Hepatocyte (in vitro differentiated cells): ENCODE results near the gene ELF3. TPM values are rescaled to one million over a fixed set of nuclear protein-coding genes. Genes with fewer than 3 reads are reported as not detected.

Source experiments
- DNase-seq: peaks from one replicate; pipeline ENCODE4 v3.0.0-alpha.2; 2016; ENCODE audit warnings: low spot score
- H2AFZ ChIP-seq: fragments of 200-600 bp; sonication (generic); 2 replicates; pipeline ENCODE4 v1.6.0; 2016; ENCODE audit warnings: antibody characterized with exemption, mild to moderate bottlenecking
- H3K27ac ChIP-seq: fragments of 200-600 bp; sonication (generic); 2 replicates; pipeline ENCODE4 v1.5.1; 2016; ENCODE audit warnings: mild to moderate bottlenecking
- H3K27me3 ChIP-seq: fragments of 200-600 bp; sonication (generic); 2 replicates; pipeline ENCODE4 v1.6.1; 2016
- H3K36me3 ChIP-seq: fragments of 200-600 bp; sonication (generic); replicated peaks from 2 replicates; pipeline ENCODE4 v1.5.1; 2016; ENCODE audit warnings: low read depth; ENCODE audit not compliant: insufficient read depth
- H3K4me1 ChIP-seq: fragments of 200-600 bp; sonication (generic); 2 replicates; pipeline ENCODE4 v1.5.1; 2016; ENCODE audit warnings: mild to moderate bottlenecking, moderate library complexity; ENCODE audit not compliant: insufficient read depth
- H3K4me2 ChIP-seq: fragments of 200-600 bp; sonication (generic); 2 replicates; pipeline ENCODE4 v1.6.0; 2016
- H3K4me3 ChIP-seq: fragments of 200-600 bp; sonication (generic); 2 replicates; pipeline ENCODE4 v1.5.1; 2016; ENCODE audit warnings: mild to moderate bottlenecking
- H3K79me2 ChIP-seq: fragments of 200-600 bp; sonication (generic); 2 replicates; pipeline ENCODE4 v1.6.0; 2017; ENCODE audit warnings: mild to moderate bottlenecking
- H3K9me2 ChIP-seq: fragments of 200-600 bp; sonication (generic); replicated peaks from 2 replicates; pipeline ENCODE4 v1.6.0; 2017; ENCODE audit warnings: mild to moderate bottlenecking; ENCODE audit not compliant: insufficient read depth
- H3K9me3 ChIP-seq: fragments of 200-600 bp; sonication (generic); 2 replicates; pipeline ENCODE4 v1.5.1; 2016; ENCODE audit warnings: low read depth, mild to moderate bottlenecking
- H4K20me1 ChIP-seq: fragments of 200-600 bp; sonication (generic); 2 replicates; pipeline ENCODE4 v1.6.0; 2016; ENCODE audit warnings: mild to moderate bottlenecking; ENCODE audit not compliant: insufficient read depth, poor library complexity, severe bottlenecking
- EZH2 ChIP-seq: fragments of 200-600 bp; sonication (generic); IDR thresholded peaks from 2 replicates; pipeline ENCODE4 v1.6.1; 2016; ENCODE audit warnings: antibody characterized with exemption, mild to moderate bottlenecking, borderline replicate concordance
- EZH2phosphoT487 ChIP-seq: fragments of 200-600 bp; sonication (generic); IDR thresholded peaks from one replicate; pipeline ENCODE4 v1.6.1; 2018; ENCODE audit warnings: antibody characterized with exemption, mild to moderate bottlenecking, low read depth, moderate library complexity; ENCODE audit not compliant: unreplicated experiment, severe bottlenecking
- WGBS: methylation state at CpG from one replicate; pipeline ENCODE4 v1.1.6; 2016; ENCODE audit warnings: low lambda C conversion rate; ENCODE audit errors: missing lambda C conversion rate; 5-methylcytosine and 5-hydroxymethylcytosine counted together
- polyA plus RNA-seq: library from polyadenylated mRNA; unstranded; fragments of >200 nt; fragmentation: Nextera tagmentation; extraction: Ambion mirVana; gene quantifications from 2 replicates; pipeline ENCODE4 v1.2.1, GENCODE V29; 2016
- total RNA-seq: library from RNA; depleted of rRNA; stranded (reverse); fragments of >200 nt; gene quantifications from 2 replicates; pipeline ENCODE4 v1.2.3, GENCODE V29; 2014
- TF ChIP-seq, protein P1 (sequence below): fragments of 200-600 bp; sonication (generic); IDR thresholded peaks from 2 replicates; pipeline ENCODE4 v1.5.1; 2016; ENCODE audit warnings: antibody characterized with exemption, mild to moderate bottlenecking; ENCODE audit not compliant: poor library complexity

The ELF3 gene
- total and polyA plus RNA-seq, 2 experiments from 2014 or later, result 333 to 367 TPM

- WGBS, result 97% methylated on average over 6 of the region's 6 CpGs
- no peak overlapping the region for H2AFZ ChIP-seq
- no peaks in the 10 kb centered on the region for H3K4me1 ChIP-seq
- peaks cover 33% of the 10 kb centered on the region for H3K79me2 ChIP-seq
- H3K9me3 ChIP-seq, result no peaks in the 10 kb centered on the region
- H3K4me3 ChIP-seq, result no peak overlapping the region
- H4K20me1 ChIP-seq, result peaks cover 14% of the 10 kb centered on the region
- DNase-seq, result no peak
- TF ChIP-seq, protein P1, sequence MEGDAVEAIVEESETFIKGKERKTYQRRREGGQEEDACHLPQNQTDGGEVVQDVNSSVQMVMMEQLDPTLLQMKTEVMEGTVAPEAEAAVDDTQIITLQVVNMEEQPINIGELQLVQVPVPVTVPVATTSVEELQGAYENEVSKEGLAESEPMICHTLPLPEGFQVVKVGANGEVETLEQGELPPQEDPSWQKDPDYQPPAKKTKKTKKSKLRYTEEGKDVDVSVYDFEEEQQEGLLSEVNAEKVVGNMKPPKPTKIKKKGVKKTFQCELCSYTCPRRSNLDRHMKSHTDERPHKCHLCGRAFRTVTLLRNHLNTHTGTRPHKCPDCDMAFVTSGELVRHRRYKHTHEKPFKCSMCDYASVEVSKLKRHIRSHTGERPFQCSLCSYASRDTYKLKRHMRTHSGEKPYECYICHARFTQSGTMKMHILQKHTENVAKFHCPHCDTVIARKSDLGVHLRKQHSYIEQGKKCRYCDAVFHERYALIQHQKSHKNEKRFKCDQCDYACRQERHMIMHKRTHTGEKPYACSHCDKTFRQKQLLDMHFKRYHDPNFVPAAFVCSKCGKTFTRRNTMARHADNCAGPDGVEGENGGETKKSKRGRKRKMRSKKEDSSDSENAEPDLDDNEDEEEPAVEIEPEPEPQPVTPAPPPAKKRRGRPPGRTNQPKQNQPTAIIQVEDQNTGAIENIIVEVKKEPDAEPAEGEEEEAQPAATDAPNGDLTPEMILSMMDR, result no peak
- no peak for TF ChIP-seq EZH2
- TF ChIP-seq EZH2phosphoT487, result no peak
- H3K27ac ChIP-seq, result no peak overlapping the region
- H3K9me2 ChIP-seq, result no peaks in the 10 kb centered on the region
- no peak overlapping the region for H3K4me2 ChIP-seq
- H3K27me3 ChIP-seq, result no peaks in the 10 kb centered on the region
- H3K36me3 ChIP-seq, result peaks cover 4% of the 10 kb centered on the region
Observed at GRCh38 chr1:201990427-201990826, 20.0 kb upstream of the ELF3 start.

- TF ChIP-seq, protein P1, result peak; percentile 73
- no peak for TF ChIP-seq EZH2phosphoT487
- no peak for TF ChIP-seq EZH2
- H3K79me2 ChIP-seq, result peaks cover 19% of the 10 kb centered on the region
- H2AFZ ChIP-seq, result no peak overlapping the region
- H3K36me3 ChIP-seq, result no peaks in the 10 kb centered on the region
- H3K4me3 ChIP-seq, result no peak overlapping the region
- H3K9me2 ChIP-seq, result no peaks in the 10 kb centered on the region
- 65% methylated on average over 16 of the region's 16 CpGs for WGBS
- H3K4me1 ChIP-seq, result no peaks in the 10 kb centered on the region
- no peak overlapping the region for H3K27ac ChIP-seq
- DNase-seq, result peak; percentile 80
- H4K20me1 ChIP-seq, result no peaks in the 10 kb centered on the region
- H3K9me3 ChIP-seq, result no peaks in the 10 kb centered on the region
- no peaks in the 10 kb centered on the region for H3K27me3 ChIP-seq
- H3K4me2 ChIP-seq, result no peak overlapping the region
Observed at GRCh38 chr1:201999625-202000238, 10.7 kb upstream of the ELF3 start.

DNA sequence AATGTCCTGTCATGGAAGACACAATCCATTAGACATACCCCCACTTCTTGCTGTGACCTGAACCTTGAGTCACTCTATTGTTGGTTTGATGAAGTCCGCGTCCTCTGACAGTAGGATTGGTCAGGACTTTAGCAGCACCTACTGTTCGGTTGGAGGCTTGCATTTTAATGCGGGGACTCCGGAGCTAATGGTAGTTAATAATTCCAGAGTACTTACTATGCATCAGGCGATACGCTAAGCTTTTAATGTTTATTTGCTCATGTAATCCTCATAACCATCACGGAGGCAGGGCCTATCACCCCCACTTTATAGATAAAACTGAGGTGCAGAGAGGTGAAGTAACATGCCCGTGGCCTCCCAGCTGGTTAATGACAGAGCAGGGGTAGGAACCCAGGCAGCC lies 7.9 kb upstream of the ELF3 start:
- peaks cover 44% of the 10 kb centered on the region for H3K79me2 ChIP-seq
- H2AFZ ChIP-seq, result no peak overlapping the region
- WGBS, result 81% methylated on average over 9 of the region's 9 CpGs
- H3K27ac ChIP-seq, result no peak overlapping the region
- H4K20me1 ChIP-seq, result no peaks in the 10 kb centered on the region
- no peaks in the 10 kb centered on the region for H3K36me3 ChIP-seq
- H3K4me2 ChIP-seq, result no peak overlapping the region
- TF ChIP-seq, protein P1, result no peak
- TF ChIP-seq EZH2phosphoT487, result no peak
- TF ChIP-seq EZH2, result no peak
- no peaks in the 10 kb centered on the region for H3K9me2 ChIP-seq
- no peak overlapping the region for H3K4me3 ChIP-seq
- H3K27me3 ChIP-seq, result no peaks in the 10 kb centered on the region
- H3K4me1 ChIP-seq, result peaks cover 24% of the 10 kb centered on the region
- no peak for DNase-seq
- H3K9me3 ChIP-seq, result no peaks in the 10 kb centered on the region
